Testis (tissue), 2 donors: Measurements from ENCODE around the gene KCTD1.

ENCODE experiments used
- CTCF ChIP-seq, 3 experiments: fragments of 450-650 bp in 2 of 3; fragments of 200-600 bp in 1 of 3; sonication (generic) in 1 of 3; IDR thresholded peaks; one replicate each; pipeline ENCODE4 v1.5.1; 2016 to 2019; ENCODE audit warnings: antibody characterized with exemption in 3 of 3, mild to moderate bottlenecking in 2 of 3, moderate library complexity in 1 of 3
- POLR2A ChIP-seq: fragments of 450-650 bp; IDR thresholded peaks from one replicate; pipeline ENCODE4 v1.6.1; 2017; ENCODE audit warnings: antibody characterized with exemption, mild to moderate bottlenecking, moderate library complexity

GRCh38 chr18:26487437-26487836 lies 60.9 kb downstream of the KCTD1 start:
- no peak for TF ChIP-seq CTCF (IDR thresholded peaks at IDR 0.05)
- TF ChIP-seq POLR2A = no peak
